HepG2 (cell line): ENCODE data around the gene TLE1. TPM values are rescaled to one million over a fixed set of nuclear protein-coding genes. Genes with fewer than 3 reads are reported as not detected.

Experiments used
- ATF4 ChIP-seq, 2 experiments: fragments of 450-650 bp in 1 of 2; sonication (generic) in 1 of 2; formaldehyde crosslinking; IDR thresholded peaks; 2 replicates each; pipeline versions ENCODE4 v1.5.0 to v1.8.0; 2020 to 2022; ENCODE audit warnings: mild to moderate bottlenecking in 1 of 2, missing genetic modification reagents in 1 of 2
- FOXA1 ChIP-seq, 2 experiments: fragments of 450-650 bp in 1 of 2; sonication (generic) in 1 of 2; formaldehyde crosslinking in 1 of 2; IDR thresholded peaks; 2 replicates each; pipeline versions ENCODE4 v1.4.0 to v1.6.1; 2016 to 2020; ENCODE audit warnings: missing genetic modification reagents in 1 of 2
- FOXP4 ChIP-seq: sonication (generic); formaldehyde crosslinking; IDR thresholded peaks from 2 replicates; pipeline ENCODE4 v1.4.0; 2020; ENCODE audit warnings: missing genetic modification reagents
- GTF3A ChIP-seq: sonication (generic); formaldehyde crosslinking; conservative IDR thresholded peaks from 2 replicates; pipeline ENCODE4 v1.4.0; 2020; ENCODE audit warnings: mild to moderate bottlenecking, missing genetic modification reagents
- PATZ1 ChIP-seq: sonication (generic); formaldehyde crosslinking; IDR thresholded peaks from 2 replicates; pipeline ENCODE4 v1.4.0; 2020; ENCODE audit warnings: missing genetic modification reagents
- SMAD3 ChIP-seq: sonication (generic); formaldehyde crosslinking; IDR thresholded peaks from 2 replicates; pipeline ENCODE4 v1.4.0; 2020; ENCODE audit warnings: missing genetic modification reagents
- SMYD3 ChIP-seq: sonication (generic); formaldehyde crosslinking; IDR thresholded peaks from 2 replicates; pipeline ENCODE4 v1.8.1; 2023; ENCODE audit warnings: mild to moderate bottlenecking, missing genetic modification reagents
- SNAPC2 ChIP-seq: sonication (generic); formaldehyde crosslinking; IDR thresholded peaks from 2 replicates; pipeline ENCODE4 v1.8.1; 2022; ENCODE audit warnings: mild to moderate bottlenecking, missing genetic modification reagents
- SOX13 ChIP-seq, 3 experiments: fragments of 450-650 bp in 1 of 3; sonication (generic) in 1 of 3; formaldehyde crosslinking in 1 of 3; IDR thresholded peaks in 2 of 3; conservative IDR thresholded peaks in 1 of 3; 2 replicates each; pipeline versions ENCODE4 v1.5.0 to v1.6.1; 2016 to 2020; ENCODE audit warnings: antibody characterized with exemption in 1 of 3, mild to moderate bottlenecking in 1 of 3, missing compliant biosample characterization in 1 of 3, missing genetic modification reagents in 1 of 3, moderate library complexity in 1 of 3
- SOX6 ChIP-seq, 2 experiments: fragments of 450-650 bp in 1 of 2; sonication (generic) in 1 of 2; formaldehyde crosslinking in 1 of 2; IDR thresholded peaks; 2 replicates each; pipeline versions ENCODE4 v1.4.0 to v1.6.1; 2017 to 2020; ENCODE audit warnings: antibody characterized with exemption in 1 of 2, mild to moderate bottlenecking in 1 of 2, missing genetic modification reagents in 1 of 2
- TEAD3 ChIP-seq: optimal IDR thresholded peaks from 2 replicates; pipeline ENCODE3; 2016; ENCODE audit warnings: borderline replicate concordance
- ZBTB34 ChIP-seq: sonication (generic); formaldehyde crosslinking; IDR thresholded peaks from 2 replicates; pipeline ENCODE4 v1.8.0; 2022; ENCODE audit warnings: mild to moderate bottlenecking, missing genetic modification reagents
- ZBTB8A ChIP-seq: sonication (generic); formaldehyde crosslinking; IDR thresholded peaks from 2 replicates; pipeline ENCODE4 v1.4.0; 2020; ENCODE audit warnings: mild to moderate bottlenecking, low read depth, missing genetic modification reagents, borderline replicate concordance
- ZKSCAN1 ChIP-seq: fragments of 150-350 bp; IDR thresholded peaks from 2 replicates; pipeline ENCODE4 v1.6.1; 2014; ENCODE audit warnings: low read length
- ZNF362 ChIP-seq: sonication (generic); formaldehyde crosslinking; IDR thresholded peaks from 2 replicates; pipeline ENCODE4 v1.4.0; 2020; ENCODE audit warnings: missing genetic modification reagents, mild to moderate bottlenecking, borderline replicate concordance
- ZNF780A ChIP-seq: sonication (generic); formaldehyde crosslinking; IDR thresholded peaks from 2 replicates; pipeline ENCODE4 v1.8.0; 2022; ENCODE audit warnings: mild to moderate bottlenecking, missing genetic modification reagents, moderate library complexity
- polyA plus RNA-seq, 8 experiments: library from polyadenylated mRNA; depleted of rRNA in 3 of 8; stranded (reverse) in 7 of 8; unstranded in 1 of 8; fragments of >200 nt; fragmentation: Illumina TruSeq in 4 of 8; extraction: Trizol in 4 of 8; gene quantifications; 2 replicates each; pipeline versions ENCODE4 v1.2.1 to v1.2.3, GENCODE V29; 2011 to 2016; ENCODE audit warnings: low read depth in 4 of 8, missing spikeins in 1 of 8, mixed read lengths in 1 of 8; ENCODE audit not compliant: insufficient read depth in 1 of 8
- total RNA-seq, 5 experiments: library from RNA; depleted of rRNA; stranded (reverse); fragments of >200 nt; fragmentation: Illumina TruSeq; extraction: Trizol; gene quantifications; 2 replicates each; pipeline ENCODE4 v1.2.3, GENCODE V29; 2016; ENCODE audit warnings: low read depth in 1 of 5

The TLE1 gene
- total and polyA plus RNA-seq, 2 of the 13 experiments (the other 11 are each of a cell fraction or from before 2014, with no cell fraction given): 35.9 to 109 TPM

GRCh38 chr9:81685763-81686613, 3.4 kb downstream of the TLE1 start (continued):
- TF ChIP-seq ATF4 (CRISPR knock-in tag; IDR thresholded peaks at IDR 0.05) (peak in 1 of 2 experiments; percentile 52; a peak in 2 of 4 replicates), ZKSCAN1 (no peak), FOXP4 (CRISPR knock-in tag) (peak; percentile 47; the same call in 1 of the 2 replicates), SOX13 (IDR thresholded peaks at IDR 0.05) (no peak), SOX13 (CRISPR knock-in tag; conservative IDR thresholded peaks at IDR 0.05 in 1 of 2, IDR thresholded peaks at IDR 0.05 in 1 of 2) (peak in 1 of 2 experiments; percentile 81; a peak in 2 of 4 replicates), ZBTB8A (CRISPR knock-in tag) (peak; percentile 8; the same call in 1 of the 2 replicates), SMAD3 (0 out of 2 replicates have a peak, but pooled peaks have one; percentile 16), ZNF362 (CRISPR knock-in tag) (no peak), TEAD3 (CRISPR knock-in tag) (peak; percentile 51), GTF3A (CRISPR knock-in tag) (0 out of 2 replicates have a peak, but pooled peaks have one; percentile 8), PATZ1 (CRISPR knock-in tag) (no peak), SMYD3 (CRISPR knock-in tag) (0 out of 2 replicates have a peak, but pooled peaks have one; percentile 17), SOX6 (IDR thresholded peaks at IDR 0.05) (no peak), SOX6 (CRISPR knock-in tag; IDR thresholded peaks at IDR 0.05) (peak; percentile 26; the same call in 1 of the 2 replicates), ZNF780A (CRISPR knock-in tag) (0 out of 2 replicates have a peak, but pooled peaks have one; percentile 3), FOXA1 (IDR thresholded peaks at IDR 0.05) (no peak), FOXA1 (CRISPR knock-in tag; IDR thresholded peaks at IDR 0.05) (peak; percentile 72), ZBTB34 (CRISPR knock-in tag) (0 out of 2 replicates have a peak, but pooled peaks have one; percentile 8), SNAPC2 (CRISPR knock-in tag) (no peak)
